NCI-H1417 treated with DMSO at 0.1 percent for 48 hours (cell line): ENCODE data around the gene NDUFB4.
"Not testable (repeated sequence)": the region's sequence is repeated elsewhere in the genome, so short reads cannot be mapped to it uniquely, and the experiment has no call there.

Experiments used
- DNase-seq: peaks from one replicate; lab custom pipeline; 2025; lab: John Stamatoyannopoulos, UW

NDUFB4 gene

GRCh38 chr3:120569222-120570057, 26.7 kb upstream of the NDUFB4 start:
- no peak for DNase-seq

- no peak for DNase-seq
Observed at GRCh38 chr3:120572027-120572426, 24.1 kb upstream of the NDUFB4 start.

- DNase-seq: no peak
Observed at GRCh38 chr3:120587332-120587975, 8.7 kb upstream of the NDUFB4 start.

- no peak for DNase-seq
Observed at GRCh38 chr3:120595788-120596115, 384 bp upstream of the NDUFB4 start.

- no peak for DNase-seq
Observed at GRCh38 chr3:120596853-120597223, 702 bp downstream of the NDUFB4 start.

GRCh38 chr3:120597445-120598049, 1.4 kb downstream of the NDUFB4 start:
- no peak for DNase-seq

- DNase-seq: no peak
Observed at GRCh38 chr3:120599211-120599610, 3.1 kb downstream of the NDUFB4 start.

GRCh38 chr3:120601554-120601953, 5.4 kb downstream of the NDUFB4 start:
- no peak for DNase-seq

- DNase-seq: no peak
Observed at GRCh38 chr3:120602682-120603081, 6.5 kb downstream of the NDUFB4 start.

- DNase-seq: no peak
Observed at GRCh38 chr3:120604382-120604781, 8.2 kb downstream of the NDUFB4 start.

GRCh38 chr3:120604784-120605183, 8.6 kb downstream of the NDUFB4 start:
- no peak for DNase-seq

GRCh38 chr3:120608506-120608905, 12.4 kb downstream of the NDUFB4 start:
- DNase-seq: no peak

GRCh38 chr3:120614765-120615164, 18.6 kb downstream of the NDUFB4 start:
- DNase-seq: no peak

GRCh38 chr3:120615847-120616609, 19.9 kb downstream of the NDUFB4 start:
- DNase-seq: no peak

- DNase-seq: not testable (repeated sequence)
Observed at GRCh38 chr3:120616745-120617144, 20.6 kb downstream of the NDUFB4 start.

GRCh38 chr3:120622457-120622856, 26.3 kb downstream of the NDUFB4 start:
- DNase-seq: no peak

- no peak for DNase-seq
Observed at GRCh38 chr3:120622870-120623726, 27.0 kb downstream of the NDUFB4 start.

- DNase-seq: no peak
Observed at GRCh38 chr3:120623727-120624093, 27.6 kb downstream of the NDUFB4 start.

GRCh38 chr3:120625159-120625586, 29.0 kb downstream of the NDUFB4 start:
- DNase-seq: no peak

GRCh38 chr3:120634539-120634938, 38.4 kb downstream of the NDUFB4 start:
- no peak for DNase-seq

- peak; percentile 58 for DNase-seq
Observed at GRCh38 chr3:120636795-120637401, 40.8 kb downstream of the NDUFB4 start.
